RWPE2 (cell line): ENCODE data around the gene ABCB6.

Experiments
- ATAC-seq: fragments of 200-7000 bp; cut with Tn5 transposase; 3 replicates; pipeline ENCODE4 v1.9.1; 2021; ENCODE audit warnings: low read depth
- DNase-seq: peaks from one replicate; pipeline ENCODE4 v3.0.0-alpha.2; 2020; ENCODE audit warnings: low spot score
- H3K27ac ChIP-seq: fragments of 450-650 bp; 2 replicates; pipeline ENCODE4 v1.5.1; 2017; ENCODE audit warnings: mild to moderate bottlenecking; ENCODE audit not compliant: poor library complexity, severe bottlenecking
- H3K27me3 ChIP-seq: fragments of 250-450 bp; sonication (Bioruptor Pico); 2 replicates; pipeline ENCODE4 v1.5.1; 2021; ENCODE audit warnings: mild to moderate bottlenecking, moderate library complexity; ENCODE audit not compliant: insufficient read depth, poor library complexity, severe bottlenecking
- H3K36me3 ChIP-seq: fragments of 250-450 bp; sonication (Bioruptor Pico); 2 replicates; pipeline ENCODE4 v1.5.1; 2020; ENCODE audit warnings: low read depth, mild to moderate bottlenecking, moderate library complexity
- H3K4me1 ChIP-seq: fragments of 250-450 bp; sonication (Bioruptor Pico); 2 replicates; pipeline ENCODE4 v1.5.1; 2021; ENCODE audit warnings: mild to moderate bottlenecking, moderate library complexity; ENCODE audit not compliant: insufficient read depth, poor library complexity, severe bottlenecking
- H3K4me3 ChIP-seq: fragments of 250-450 bp; sonication (Bioruptor Pico); 2 replicates; pipeline ENCODE4 v1.5.1; 2021; ENCODE audit warnings: mild to moderate bottlenecking, moderate library complexity; ENCODE audit not compliant: severe bottlenecking
- H3K9me3 ChIP-seq: fragments of 250-450 bp; sonication (Bioruptor Pico); 2 replicates; pipeline ENCODE4 v1.5.1; 2021; ENCODE audit warnings: mild to moderate bottlenecking, moderate library complexity; ENCODE audit not compliant: severe bottlenecking
- TF ChIP-seq, protein P1 (sequence below): fragments of 450-650 bp; IDR thresholded peaks from one replicate; pipeline ENCODE4 v1.5.1; 2017; ENCODE audit warnings: mild to moderate bottlenecking, moderate library complexity; ENCODE audit not compliant: poor library complexity, severe bottlenecking

The ABCB6 gene

DNA sequence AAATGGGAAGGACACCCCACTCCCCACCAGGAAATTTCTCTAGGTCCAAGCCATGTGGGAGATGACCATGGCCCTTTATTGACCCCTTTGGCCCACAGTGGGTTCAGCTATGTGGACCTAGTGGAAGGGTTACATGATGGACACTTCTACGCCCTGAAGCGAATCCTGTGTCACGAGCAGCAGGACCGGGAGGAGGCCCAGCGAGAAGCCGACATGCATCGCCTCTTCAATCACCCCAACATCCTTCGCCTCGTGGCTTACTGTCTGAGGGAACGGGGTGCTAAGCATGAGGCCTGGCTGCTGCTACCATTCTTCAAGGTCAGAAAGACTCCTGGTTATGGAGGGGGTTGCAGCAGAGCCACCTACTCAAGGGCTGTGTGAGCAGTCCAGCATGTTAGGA lies 27.8 kb upstream of the ABCB6 start:
- peak overlapping the region; percentile 97 for H3K27ac ChIP-seq
- DNase-seq = no peak
- H3K27me3 ChIP-seq = no peaks in the 10 kb centered on the region
- ATAC-seq = no peak
- H3K4me3 ChIP-seq = peak overlapping the region; percentile 50
- peaks cover 41% of the 10 kb centered on the region for H3K36me3 ChIP-seq
- TF ChIP-seq, protein P1, sequence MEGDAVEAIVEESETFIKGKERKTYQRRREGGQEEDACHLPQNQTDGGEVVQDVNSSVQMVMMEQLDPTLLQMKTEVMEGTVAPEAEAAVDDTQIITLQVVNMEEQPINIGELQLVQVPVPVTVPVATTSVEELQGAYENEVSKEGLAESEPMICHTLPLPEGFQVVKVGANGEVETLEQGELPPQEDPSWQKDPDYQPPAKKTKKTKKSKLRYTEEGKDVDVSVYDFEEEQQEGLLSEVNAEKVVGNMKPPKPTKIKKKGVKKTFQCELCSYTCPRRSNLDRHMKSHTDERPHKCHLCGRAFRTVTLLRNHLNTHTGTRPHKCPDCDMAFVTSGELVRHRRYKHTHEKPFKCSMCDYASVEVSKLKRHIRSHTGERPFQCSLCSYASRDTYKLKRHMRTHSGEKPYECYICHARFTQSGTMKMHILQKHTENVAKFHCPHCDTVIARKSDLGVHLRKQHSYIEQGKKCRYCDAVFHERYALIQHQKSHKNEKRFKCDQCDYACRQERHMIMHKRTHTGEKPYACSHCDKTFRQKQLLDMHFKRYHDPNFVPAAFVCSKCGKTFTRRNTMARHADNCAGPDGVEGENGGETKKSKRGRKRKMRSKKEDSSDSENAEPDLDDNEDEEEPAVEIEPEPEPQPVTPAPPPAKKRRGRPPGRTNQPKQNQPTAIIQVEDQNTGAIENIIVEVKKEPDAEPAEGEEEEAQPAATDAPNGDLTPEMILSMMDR = no peak
- peaks cover 39% of the 10 kb centered on the region for H3K4me1 ChIP-seq
- H3K9me3 ChIP-seq = no peaks in the 10 kb centered on the region

DNA sequence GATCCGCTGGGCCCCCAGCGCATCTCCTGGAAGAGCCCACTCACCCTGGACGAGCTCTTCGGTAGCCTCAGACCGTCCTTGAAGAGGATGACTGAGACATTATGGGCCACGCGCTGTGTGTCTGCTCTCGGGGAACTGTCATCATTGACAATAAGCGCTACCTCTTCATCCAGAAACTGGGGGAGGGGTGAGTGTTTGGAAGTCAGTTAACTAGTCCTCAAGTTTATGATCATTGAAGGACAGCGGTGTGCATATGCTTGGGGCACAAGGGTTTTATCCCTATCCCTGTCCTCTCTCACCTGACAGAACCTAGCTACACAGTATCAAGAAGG lies 27.1 kb upstream of the ABCB6 start:
- TF ChIP-seq, protein P1 = no peak
- Histone ChIP-seq H3K27ac (peak overlapping the region; percentile 97), H3K9me3 (no peaks in the 10 kb centered on the region), H3K27me3 (no peaks in the 10 kb centered on the region), H3K4me1 (peaks cover 32% of the 10 kb centered on the region), H3K4me3 (peak overlapping the region; percentile 50), H3K36me3 (peaks cover 34% of the 10 kb centered on the region)
- DNase-seq (no peak), ATAC-seq (no peak)

DNA sequence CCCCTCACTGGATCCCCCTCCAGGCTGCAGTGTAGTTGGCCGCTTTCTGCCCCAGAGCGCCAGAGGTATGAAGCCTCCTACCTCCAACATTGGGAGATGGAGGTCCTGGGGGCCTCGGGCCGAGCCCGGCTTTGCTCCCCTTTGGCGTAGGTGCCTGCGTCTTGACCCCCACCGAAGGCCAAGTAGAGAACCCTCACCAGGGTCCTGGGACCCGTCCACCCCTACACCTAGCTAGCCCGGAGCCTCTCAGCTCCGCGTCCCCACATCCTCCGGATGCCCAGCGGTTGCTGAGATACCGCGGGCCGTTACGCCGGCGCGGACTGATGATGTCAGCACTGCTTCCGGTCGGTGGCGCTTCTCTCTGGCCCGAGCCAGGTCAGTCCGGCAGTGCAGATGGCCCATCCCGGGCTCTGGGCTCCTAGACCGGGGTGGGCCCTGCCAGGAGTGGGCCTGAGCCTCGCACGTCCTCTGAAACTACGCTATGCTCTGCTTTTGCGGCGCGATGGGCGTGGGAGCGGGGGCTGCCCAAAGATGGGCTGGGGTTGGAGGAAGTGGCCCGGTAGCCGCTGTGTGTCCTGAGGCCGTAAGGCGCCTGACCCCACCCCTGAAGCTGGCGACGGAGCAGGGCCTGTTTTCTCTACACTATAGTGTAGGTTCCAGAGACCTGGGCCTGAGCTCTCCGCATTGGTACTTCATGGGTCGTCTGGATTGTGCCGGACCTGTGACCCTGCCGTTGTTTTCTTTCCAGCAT lies 26.6 kb upstream of the ABCB6 start, which contains the start of the genes GLB1L and STK16:
TSS of gene GLB1L (minus strand) at position 297 of the 751 bp plus-strand sequence. CDS start 1,871 bp downstream, outside the sequence.
TSS of gene STK16 (plus strand) at position 332 of the 751 bp plus-strand sequence. CDS start 521 bp downstream, outside the sequence.
- Histone ChIP-seq H3K36me3 (peaks cover 28% of the 10 kb centered on the region), H3K27ac (peak within 1 kb of the TSS; percentile 97), H3K4me3 (peak within 1 kb of the TSS; percentile 50), H3K4me1 (peaks cover 26% of the 10 kb centered on the region), H3K9me3 (no peaks in the 10 kb centered on the region), H3K27me3 (no peaks in the 10 kb centered on the region)
- ATAC-seq (peak; percentile 53), DNase-seq (peak; percentile 87)
- TF ChIP-seq, protein P1 = no peak

DNA sequence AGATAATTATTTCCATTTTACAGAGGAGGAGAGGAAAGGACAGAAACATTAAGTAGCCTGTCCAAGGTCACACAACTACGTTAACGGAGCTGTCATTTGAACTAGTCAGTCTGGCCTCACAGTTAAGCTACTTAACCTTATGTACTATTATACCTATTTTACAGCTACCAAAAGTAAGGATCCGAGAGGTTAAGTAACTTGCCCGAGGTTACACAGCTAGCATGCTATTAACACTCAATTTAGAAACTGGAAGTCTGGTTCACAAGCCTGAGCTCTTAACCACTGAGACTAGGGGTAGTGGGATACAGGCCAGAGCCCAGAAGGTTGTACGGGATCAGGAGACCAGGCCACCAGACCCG lies 26.0 kb upstream of the ABCB6 start:
- Histone ChIP-seq H3K4me1 (peaks cover 21% of the 10 kb centered on the region), H3K36me3 (peaks cover 23% of the 10 kb centered on the region), H3K27me3 (no peaks in the 10 kb centered on the region), H3K9me3 (no peaks in the 10 kb centered on the region), H3K27ac (peak overlapping the region; percentile 97), H3K4me3 (peak overlapping the region; percentile 50)
- TF ChIP-seq, protein P1 = no peak
- DNase-seq (no peak), ATAC-seq (no peak)

DNA sequence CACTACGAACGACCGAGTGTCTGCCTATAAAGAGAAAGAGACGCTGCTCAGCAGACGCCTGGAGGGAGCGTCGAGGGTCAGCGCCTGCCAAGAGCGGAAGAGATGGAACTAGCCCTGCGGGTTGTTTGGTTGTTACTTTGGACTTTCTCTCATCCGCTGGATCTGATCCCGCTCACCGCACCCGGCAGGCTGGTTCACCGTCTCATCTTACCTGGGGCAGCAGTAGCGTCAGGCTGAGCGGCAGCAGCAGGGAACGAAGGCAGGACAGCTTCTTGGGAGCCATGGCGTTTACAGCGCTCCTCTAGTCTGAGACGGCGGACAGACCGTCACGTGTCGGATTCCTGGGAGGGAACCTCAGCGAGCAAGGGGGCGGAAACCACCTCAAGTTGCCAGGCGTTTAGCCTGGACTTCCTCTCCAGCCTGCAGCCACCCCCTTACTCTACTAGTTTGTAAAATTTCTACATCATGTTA lies 24.6 kb upstream of the ABCB6 start:
- Histone ChIP-seq H3K27ac (no peak overlapping the region), H3K36me3 (peaks cover 26% of the 10 kb centered on the region), H3K4me1 (peaks cover 8% of the 10 kb centered on the region), H3K9me3 (no peaks in the 10 kb centered on the region), H3K27me3 (no peaks in the 10 kb centered on the region), H3K4me3 (no peak overlapping the region)
- TF ChIP-seq, protein P1 = no peak
- DNase-seq (no peak), ATAC-seq (no peak)
